T-cell (primary cell): ENCODE results near the gene TYMS. TPM values are rescaled to one million over a fixed set of nuclear protein-coding genes. Genes with fewer than 3 reads are reported as not detected.

Source experiments
- ATAC-seq, 4 experiments: fragments of 200-7000 bp in 3 of 4; fragments of 150-1000 bp in 1 of 4; cut with Tn5 transposase; replicated peaks in 1 of 4; 1 replicate in 3 of 4; 2 replicates in 1 of 4; pipeline ENCODE4 v1.10.0; 2021; ENCODE audit warnings: moderate library complexity in 3 of 4, mild to moderate bottlenecking in 2 of 4, moderate number of reproducible peaks in 1 of 4
- CTCF ChIA-PET, 2 donors: fragments of 300-600 bp; sonication (Branson Sonifier 250); formaldehyde crosslinking; loops; one replicate each; lab custom pipeline; 2022; ENCODE audit warnings: antibody characterized with exemption in 2 of 2; lab: Charles Lee
- POLR2A ChIA-PET, 2 donors: fragments of 300-600 bp; sonication (Branson Sonifier 250); formaldehyde crosslinking; loops; one replicate each; lab custom pipeline; 2022; ENCODE audit warnings: antibody characterized with exemption in 2 of 2; lab: Charles Lee
- DNase-seq, 35 experiments: peaks; one replicate each; pipeline versions ENCODE4 v3.0.0 to v3.0.0-alpha.2; 2013 to 2023
- H3K27ac ChIP-seq: one replicate; pipeline ENCODE4 v1.5.1; 2013; ENCODE audit warnings: low read length
- H3K27me3 ChIP-seq, 2 experiments: replicated peaks in 1 of 2; 1 replicate in 1 of 2; 2 replicates in 1 of 2; pipeline versions ENCODE4 v1.6.1 to v1.7.0; 2013; ENCODE audit warnings: low read length in 1 of 2, mixed read lengths in 1 of 2; ENCODE audit not compliant: control insufficient read depth in 2 of 2, insufficient read depth in 2 of 2; ENCODE audit errors: extremely low read depth in 1 of 2
- H3K36me3 ChIP-seq, 2 donors: 1 replicate in 1 of 2; 2 replicates in 1 of 2; pipeline versions ENCODE4 v1.6.1 to v1.7.0; 2013; ENCODE audit warnings: low read length in 1 of 2; ENCODE audit not compliant: control insufficient read depth in 2 of 2, insufficient read depth in 1 of 2; ENCODE audit errors: extremely low read depth in 1 of 2
- H3K4me1 ChIP-seq, 2 experiments: 1 replicate in 1 of 2; 2 replicates in 1 of 2; pipeline versions ENCODE4 v1.6.1 to v1.7.0; 2013; ENCODE audit warnings: low read length in 2 of 2, mixed read lengths in 1 of 2; ENCODE audit not compliant: insufficient read depth in 2 of 2, control insufficient read depth in 1 of 2; ENCODE audit errors: extremely low read depth in 1 of 2
- H3K4me3 ChIP-seq, 2 donors: 1 replicate in 1 of 2; 2 replicates in 1 of 2; pipeline versions ENCODE4 v1.5.1 to v1.7.0; 2013; ENCODE audit warnings: mild to moderate bottlenecking in 2 of 2, low read length in 1 of 2, moderate library complexity in 1 of 2; ENCODE audit not compliant: control insufficient read depth in 1 of 2; ENCODE audit errors: extremely low read depth in 1 of 2
- H3K9me3 ChIP-seq: 2 replicates; pipeline ENCODE4 v1.7.0; 2013
- H3K27ac Mint-ChIP-seq, 2 donors: one replicate each; pipeline ENCODE4 v1.8.0; 2020 to 2021; ENCODE audit warnings: mild to moderate bottlenecking in 2 of 2, mixed read lengths in 2 of 2
- H3K27me3 Mint-ChIP-seq, 2 donors: one replicate each; pipeline ENCODE4 v1.8.0; 2021 to 2022; ENCODE audit warnings: mixed read lengths in 2 of 2
- H3K36me3 Mint-ChIP-seq: one replicate; pipeline ENCODE4 v1.8.0; 2021; ENCODE audit warnings: mixed read lengths
- H3K4me1 Mint-ChIP-seq, 3 donors: one replicate each; pipeline ENCODE4 v1.8.0; 2020 to 2022; ENCODE audit warnings: mixed read lengths in 3 of 3, mild to moderate bottlenecking in 1 of 3
- H3K4me3 Mint-ChIP-seq, 3 donors: one replicate each; pipeline ENCODE4 v1.8.0; 2020 to 2022; ENCODE audit warnings: mild to moderate bottlenecking in 3 of 3, mixed read lengths in 3 of 3, moderate library complexity in 3 of 3
- H3K9me3 Mint-ChIP-seq, 3 donors: one replicate each; pipeline ENCODE4 v1.8.0; 2020 to 2022; ENCODE audit warnings: mixed read lengths in 3 of 3
- WGBS: methylation state at CpG from one replicate; pipeline ENCODE4 v1.1.5; 2013; ENCODE audit warnings: missing lambda C conversion rate; ENCODE audit not compliant: insufficient coverage; 5-methylcytosine and 5-hydroxymethylcytosine counted together
- total RNA-seq, 35 experiments: library from RNA in 6 of 35; stranded (reverse) in 6 of 35; fragments of 120-200 nt in 1 of 35; gene quantifications; one replicate each; pipeline versions ENCODE4 v1.2.1 to v1.2.4 and lab custom pipeline; 2013 to 2026

TYMS gene
- total RNA-seq, 5 donors from 2014 or later (not counting 1 experiment from before 2014, with no cell fraction given): 1.8 to 9.7 (median 3.3) TPM

DNA sequence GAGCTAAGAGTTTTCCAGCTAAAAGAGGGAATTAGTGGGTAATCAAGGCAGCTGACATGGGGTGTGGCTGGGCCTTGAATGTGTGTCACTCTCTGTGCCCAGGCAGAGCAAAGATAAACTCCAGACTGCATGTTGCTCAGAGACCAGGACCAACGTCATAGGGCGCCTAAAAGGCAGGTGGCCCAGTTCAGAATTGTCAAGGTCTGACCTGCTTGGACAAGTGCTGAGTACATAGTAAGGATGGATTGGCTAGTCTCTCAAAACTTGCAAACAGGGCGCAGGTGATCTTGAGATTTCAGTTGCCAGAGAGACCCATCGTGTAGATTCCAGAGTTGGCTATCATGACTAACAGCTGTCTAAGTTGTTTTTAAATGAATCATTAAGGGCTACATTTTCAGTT is 41.7 kb upstream of the TYMS start:
- no peaks in the 10 kb centered on the region for H3K36me3 ChIP-seq
- WGBS: 74% methylated on average over 2 of the region's 4 CpGs
- H3K27ac ChIP-seq: no peak overlapping the region
- no peaks in the 10 kb centered on the region for H3K9me3 ChIP-seq
- ChIA-PET POLR2A (no interaction called here), CTCF (interaction anchor here in 1 of 2 donors (1.2 kb wide), 1 partner anchor 16 kb away, joined by 4 read pairs; no protein-coding TSS in a partner anchor)
- peaks cover 0 to 2% of the 10 kb centered on the region in 2 experiments for H3K27me3 ChIP-seq
- Mint-ChIP-seq H3K27ac (no peak overlapping the region), H3K9me3 (no peaks in the 10 kb centered on the region), H3K27me3 (peaks cover 0 to 2% of the 10 kb centered on the region in 2 donors), H3K4me1 (no peaks in the 10 kb centered on the region), H3K36me3 (no peaks in the 10 kb centered on the region), H3K4me3 (no peak overlapping the region)
- H3K4me3 ChIP-seq: no peak overlapping the region
- no peaks in the 10 kb centered on the region for H3K4me1 ChIP-seq
- DNase-seq (no peak), ATAC-seq (no peak)

GRCh38 chr18:616380-616995 is 41.0 kb upstream of the TYMS start:
- no CpG with 5 or more reads among the region's 4 CpGs for WGBS
- Mint-ChIP-seq H3K27me3 (peaks cover 0 to 2% of the 10 kb centered on the region in 2 donors), H3K4me3 (no peak overlapping the region), H3K36me3 (no peaks in the 10 kb centered on the region), H3K9me3 (no peaks in the 10 kb centered on the region), H3K27ac (no peak overlapping the region), H3K4me1 (no peaks in the 10 kb centered on the region)
- no peaks in the 10 kb centered on the region for H3K4me1 ChIP-seq
- H3K9me3 ChIP-seq: no peaks in the 10 kb centered on the region
- CTCF ChIA-PET: no interaction called here
- H3K4me3 ChIP-seq: no peak overlapping the region
- POLR2A ChIA-PET: no interaction called here
- ATAC-seq (peak in 1 of 4 experiments; percentile 29), DNase-seq (peak in 1 of 35 experiments; percentile 51)
- H3K27ac ChIP-seq: no peak overlapping the region
- H3K36me3 ChIP-seq: no peaks in the 10 kb centered on the region
- peaks cover 2 to 3% of the 10 kb centered on the region in 2 experiments for H3K27me3 ChIP-seq

GRCh38 chr18:617970-618504 is 39.4 kb upstream of the TYMS start:
- no peak for DNase-seq
- ChIA-PET CTCF (interaction anchor here (0.6 to 1.1 kb wide), 6 partner anchors 9 to 249 kb away, joined by 3 to 10 read pairs (median 3); no protein-coding TSS in a partner anchor), POLR2A (no interaction called here)
- no peaks in the 10 kb centered on the region for H3K9me3 ChIP-seq
- no peak overlapping the region for H3K4me3 ChIP-seq
- H3K27me3 Mint-ChIP-seq: peaks cover 3 to 6% of the 10 kb centered on the region in 2 donors
- peaks cover 2 to 4% of the 10 kb centered on the region in 2 experiments for H3K27me3 ChIP-seq
- H3K36me3 ChIP-seq: no peaks in the 10 kb centered on the region
- no peak for ATAC-seq
- no peaks in the 10 kb centered on the region for H3K4me1 Mint-ChIP-seq
- no peak overlapping the region for H3K27ac ChIP-seq
- no peaks in the 10 kb centered on the region for H3K9me3 Mint-ChIP-seq
- H3K36me3 Mint-ChIP-seq: no peaks in the 10 kb centered on the region
- 85% methylated on average over 11 of the region's 13 CpGs for WGBS
- no peaks in the 10 kb centered on the region for H3K4me1 ChIP-seq
- H3K27ac Mint-ChIP-seq: no peak overlapping the region
- H3K4me3 Mint-ChIP-seq: no peak overlapping the region

DNA sequence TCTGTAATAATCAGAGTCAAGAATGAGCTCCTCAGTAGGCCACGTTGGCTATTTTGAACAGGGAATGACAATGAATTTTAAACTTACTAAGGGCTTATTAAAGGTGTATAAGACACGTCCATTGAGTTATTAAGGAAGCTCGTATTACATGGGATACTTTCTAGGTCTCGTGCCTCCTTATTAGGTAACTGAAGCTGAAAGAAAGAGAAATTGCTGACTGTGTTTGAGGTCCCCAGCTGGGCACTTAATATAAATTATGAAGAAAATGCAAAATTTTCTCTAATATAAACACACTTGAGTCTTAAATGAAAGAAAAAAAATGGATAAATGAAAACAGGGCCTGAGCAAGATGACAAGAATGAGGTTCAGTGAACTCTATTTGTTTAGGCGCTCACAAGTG is 38.8 kb upstream of the TYMS start:
- Histone ChIP-seq H3K4me3 (no peak overlapping the region), H3K27ac (no peak overlapping the region), H3K9me3 (no peaks in the 10 kb centered on the region), H3K36me3 (no peaks in the 10 kb centered on the region), H3K4me1 (no peaks in the 10 kb centered on the region), H3K27me3 (peaks cover 2 to 9% of the 10 kb centered on the region in 2 experiments)
- ChIA-PET CTCF (interaction anchor here (0.6 to 1.1 kb wide), 3 partner anchors 8 to 248 kb away, joined by 3 read pairs; no protein-coding TSS in a partner anchor), POLR2A (no interaction called here)
- no CpG with 5 or more reads among the region's 5 CpGs for WGBS
- no peaks in the 10 kb centered on the region for H3K9me3 Mint-ChIP-seq
- peaks cover 3 to 6% of the 10 kb centered on the region in 2 donors for H3K27me3 Mint-ChIP-seq
- H3K4me1 Mint-ChIP-seq: no peaks in the 10 kb centered on the region
- no peak overlapping the region for H3K4me3 Mint-ChIP-seq
- no peak for DNase-seq
- ATAC-seq: no peak
- no peaks in the 10 kb centered on the region for H3K36me3 Mint-ChIP-seq
- H3K27ac Mint-ChIP-seq: no peak overlapping the region

GRCh38 chr18:621291-622043 is 36.0 kb upstream of the TYMS start:
- Histone ChIP-seq H3K4me3 (no peak overlapping the region), H3K4me1 (no peaks in the 10 kb centered on the region), H3K36me3 (no peaks in the 10 kb centered on the region), H3K9me3 (no peaks in the 10 kb centered on the region), H3K27me3 (peaks cover 0 to 14% of the 10 kb centered on the region in 2 experiments), H3K27ac (no peak overlapping the region)
- Mint-ChIP-seq H3K9me3 (no peaks in the 10 kb centered on the region), H3K4me3 (no peak overlapping the region), H3K36me3 (no peaks in the 10 kb centered on the region), H3K27me3 (peaks cover 6 to 7% of the 10 kb centered on the region in 2 donors), H3K4me1 (peaks cover 0 to 2% (median 0%) of the 10 kb centered on the region in 3 donors), H3K27ac (no peak overlapping the region)
- ATAC-seq: no peak
- ChIA-PET CTCF (interaction anchor here in 1 of 2 donors (0.5 to 1.1 kb wide), 4 partner anchors 97 to 218 kb away, joined by 3 to 6 read pairs (median 4); no protein-coding TSS in a partner anchor), POLR2A (no interaction called here)
- no peak for DNase-seq
- 86% methylated on average over 4 of the region's 7 CpGs for WGBS

- Histone ChIP-seq H3K36me3 (no peaks in the 10 kb centered on the region), H3K4me1 (no peaks in the 10 kb centered on the region), H3K4me3 (no peak overlapping the region), H3K27ac (no peak overlapping the region), H3K9me3 (no peaks in the 10 kb centered on the region), H3K27me3 (peaks cover 0 to 15% of the 10 kb centered on the region in 2 experiments)
- ChIA-PET CTCF (interaction anchor here (0.7 to 1.1 kb wide), 2 partner anchors 208 to 249 kb away, joined by 4 read pairs; no protein-coding TSS in a partner anchor), POLR2A (no interaction called here)
- DNase-seq: no peak
- H3K27ac Mint-ChIP-seq: no peak overlapping the region
- H3K4me1 Mint-ChIP-seq: peaks cover 0 to 2% (median 0%) of the 10 kb centered on the region in 3 donors
- H3K27me3 Mint-ChIP-seq: peaks cover 6 to 10% of the 10 kb centered on the region in 2 donors
- 83% methylated on average over 1 of the region's 6 CpGs for whole genome bisulfite sequencing
- H3K4me3 Mint-ChIP-seq: no peak overlapping the region
- no peaks in the 10 kb centered on the region for H3K9me3 Mint-ChIP-seq
- ATAC-seq: no peak
- H3K36me3 Mint-ChIP-seq: no peaks in the 10 kb centered on the region
Measured at GRCh38 chr18:622289-622688, 35.2 kb upstream of the TYMS start.
